Keratinocyte (primary cell): ENCODE measurements around the gene NUCKS1. TPM values are rescaled to one million over a fixed set of nuclear protein-coding genes. Genes with fewer than 3 reads are reported as not detected.

ENCODE experiments used
- DNase-seq: peaks from one replicate; pipeline ENCODE4 v3.0.0-alpha.2; 2011; ENCODE audit warnings: low read depth, missing footprints, low spot score
- FAIRE-seq: peaks from 2 replicates; lab custom pipeline; 2011; peaks lifted over from hg19 to GRCh38; lab: Jason Lieb, UNC
- H2AFZ ChIP-seq: 2 replicates; pipeline ENCODE4 v1.6.0; 2012; ENCODE audit warnings: low read length, control low read depth, inconsistent platforms; ENCODE audit not compliant: control insufficient read depth
- H3K27ac ChIP-seq: 2 replicates; pipeline ENCODE4 v1.5.1; 2011; ENCODE audit warnings: low read length; ENCODE audit not compliant: control insufficient read depth, insufficient read depth
- H3K27me3 ChIP-seq: 3 replicates; pipeline ENCODE4 v1.6.0; 2011; ENCODE audit warnings: low read length; ENCODE audit not compliant: control insufficient read depth, insufficient read depth; ENCODE audit errors: extremely low read depth
- H3K36me3 ChIP-seq, 2 experiments: 2 replicates in 1 of 2; 3 replicates in 1 of 2; pipeline ENCODE4 v1.5.1; 2011; ENCODE audit warnings: low read length in 2 of 2, mild to moderate bottlenecking in 1 of 2; ENCODE audit not compliant: control insufficient read depth in 2 of 2, insufficient read depth in 2 of 2; ENCODE audit errors: extremely low read depth in 1 of 2
- H3K4me1 ChIP-seq: 3 replicates; pipeline ENCODE4 v1.5.1; 2011; ENCODE audit warnings: low read length; ENCODE audit not compliant: control insufficient read depth, insufficient read depth; ENCODE audit errors: extremely low read depth
- H3K4me2 ChIP-seq: 3 replicates; pipeline ENCODE4 v1.6.0; 2011; ENCODE audit warnings: low read depth, low read length; ENCODE audit not compliant: control insufficient read depth, insufficient read depth; ENCODE audit errors: extremely low read depth
- H3K4me3 ChIP-seq, 3 experiments: fragments of 200-600 bp in 1 of 3; sonication (generic) in 1 of 3; 2 replicates in 2 of 3; 3 replicates in 1 of 3; pipeline ENCODE4 v1.5.1; 2011 to 2016; ENCODE audit warnings: low read length in 3 of 3, mild to moderate bottlenecking in 3 of 3, control low read depth in 2 of 3, inconsistent platforms in 1 of 3, low read depth in 1 of 3, mixed read lengths in 1 of 3, mixed run types in 1 of 3, moderate library complexity in 1 of 3; ENCODE audit not compliant: control insufficient read depth in 2 of 3, insufficient read depth in 2 of 3; ENCODE audit errors: extremely low read depth in 1 of 3
- H3K79me2 ChIP-seq: 2 replicates; pipeline ENCODE4 v1.6.0; 2012; ENCODE audit warnings: low read length; ENCODE audit not compliant: control insufficient read depth, insufficient read depth
- H3K9ac ChIP-seq: 3 replicates; pipeline ENCODE4 v1.6.0; 2011; ENCODE audit warnings: low read length; ENCODE audit not compliant: control insufficient read depth, insufficient read depth; ENCODE audit errors: extremely low read depth
- H3K9me1 ChIP-seq: 3 replicates; pipeline ENCODE4 v1.6.0; 2011; ENCODE audit warnings: low read length; ENCODE audit not compliant: control insufficient read depth, insufficient read depth; ENCODE audit errors: extremely low read depth
- H3K9me3 ChIP-seq: 2 replicates; pipeline ENCODE4 v1.5.1; 2012; ENCODE audit warnings: low read depth, low read length; ENCODE audit not compliant: control insufficient read depth
- H4K20me1 ChIP-seq: 3 replicates; pipeline ENCODE4 v1.6.0; 2011; ENCODE audit warnings: low read length; ENCODE audit not compliant: control insufficient read depth, insufficient read depth; ENCODE audit errors: extremely low read depth
- CTCF ChIP-seq, 3 experiments: IDR thresholded peaks in 1 of 3; conservative IDR thresholded peaks in 1 of 3; optimal IDR thresholded peaks in 1 of 3; 2 replicates in 2 of 3; 3 replicates in 1 of 3; pipeline versions ENCODE3 to v1.5.1; 2011; ENCODE audit warnings: low read length in 3 of 3, mild to moderate bottlenecking in 3 of 3, moderate library complexity in 2 of 3, control low read depth in 1 of 3, inconsistent platforms in 1 of 3; ENCODE audit not compliant: insufficient read depth in 2 of 3; ENCODE audit errors: extremely low read depth in 1 of 3
- EZH2 ChIP-seq: IDR thresholded peaks from one replicate; pipeline ENCODE4 v1.6.1; 2012; ENCODE audit warnings: inconsistent platforms, mild to moderate bottlenecking, low read length, moderate library complexity
- dilution Hi-C: fragments of 300-500 bp; cut with MboI; formaldehyde crosslinking; loops from one replicate; pipeline ENCODE4 v1.7.0; 2020; ENCODE audit warnings: low sequenced_read_pairs; ENCODE audit not compliant: extremely low pct_ligation_motif_present
- polyA plus RNA-seq, 5 experiments: library from polyadenylated mRNA; depleted of rRNA in 3 of 5; stranded (reverse) in 3 of 5; stranded (forward) in 1 of 5; unstranded in 1 of 5; fragments of >200 nt; gene quantifications; 1 replicate in 1 of 5; 2 replicates in 3 of 5; 3 replicates in 1 of 5; pipeline versions ENCODE4 v1.2.1 to v1.2.3, GENCODE V29; 2011 to 2012; ENCODE audit warnings: missing spikeins in 2 of 5, low read depth in 1 of 5, low replicate concordance in 1 of 5

The NUCKS1 gene
- polyA plus RNA-seq, 1 donor (not counting 4 experiments of a cell fraction or from before 2014, with no cell fraction given): 71.6 TPM

GRCh38 chr1:205672395-205672889, 77.5 kb downstream of the NUCKS1 start:
- no peaks in the 10 kb centered on the region for H3K9me3 ChIP-seq
- peaks cover 17% of the 10 kb centered on the region for H3K4me1 ChIP-seq
- H3K4me3 ChIP-seq: no peak overlapping the region
- DNase-seq (no peak), FAIRE-seq (no peak)
- H3K9ac ChIP-seq: no peak overlapping the region
- H2AFZ ChIP-seq: peak overlapping the region; percentile 43
- no peaks in the 10 kb centered on the region for H4K20me1 ChIP-seq
- peaks cover 0 to 2% of the 10 kb centered on the region in 2 experiments for H3K36me3 ChIP-seq
- TF ChIP-seq EZH2 (no peak), CTCF (optimal IDR thresholded peaks at IDR 0.05 in 1 of 3, IDR thresholded peaks at IDR 0.05 in 1 of 3, conservative IDR thresholded peaks at IDR 0.05 in 1 of 3; ENCODE audit: extremely low read depth in 1 of 3, insufficient read depth in 2 of 3, low read length in 3 of 3) (peak in 1 of 3 experiments; percentile 34)
- H3K27ac ChIP-seq: no peak overlapping the region
- dilution Hi-C loops: no loop called here
- H3K79me2 ChIP-seq: no peaks in the 10 kb centered on the region
- no peaks in the 10 kb centered on the region for H3K9me1 ChIP-seq
- peak overlapping the region; percentile 54 for H3K4me2 ChIP-seq
- H3K27me3 ChIP-seq: no peaks in the 10 kb centered on the region

- no peak overlapping the region for H3K27ac ChIP-seq
- H3K27me3 ChIP-seq: no peaks in the 10 kb centered on the region
- H3K79me2 ChIP-seq: no peaks in the 10 kb centered on the region
- no peak overlapping the region for H3K4me3 ChIP-seq
- no peak overlapping the region for H2AFZ ChIP-seq
- DNase-seq (no peak), FAIRE-seq (no peak)
- dilution Hi-C loops: no loop called here
- no peaks in the 10 kb centered on the region for H3K9me1 ChIP-seq
- H3K36me3 ChIP-seq: no peaks in the 10 kb centered on the region
- no peaks in the 10 kb centered on the region for H4K20me1 ChIP-seq
- H3K9ac ChIP-seq: no peak overlapping the region
- no peaks in the 10 kb centered on the region for H3K9me3 ChIP-seq
- no peak overlapping the region for H3K4me2 ChIP-seq
- peaks cover 17% of the 10 kb centered on the region for H3K4me1 ChIP-seq
- TF ChIP-seq CTCF (optimal IDR thresholded peaks at IDR 0.05 in 1 of 3, IDR thresholded peaks at IDR 0.05 in 1 of 3, conservative IDR thresholded peaks at IDR 0.05 in 1 of 3; ENCODE audit: extremely low read depth in 1 of 3, insufficient read depth in 2 of 3, low read length in 3 of 3): no peak
These were observed 79.2 kb downstream of the NUCKS1 start for GRCh38 chr1:205670611-205671430.
